H9 (cell line): Measurements from ENCODE around the gene PPP1R14C. TPM values are rescaled to one million over a fixed set of nuclear protein-coding genes. Genes with fewer than 3 reads are reported as not detected.

Source experiments
- DNase-seq: peaks from one replicate; pipeline ENCODE4 v3.0.0-alpha.2; 2017
- H2AFZ ChIP-seq: one replicate; pipeline ENCODE4 v1.6.1; 2013; ENCODE audit warnings: mild to moderate bottlenecking, low read length, control low read depth, moderate library complexity
- H2AK5ac ChIP-seq: 2 replicates; pipeline ENCODE4 v1.6.1; 2013; ENCODE audit warnings: low read length, control low read depth, mixed read lengths; ENCODE audit not compliant: insufficient read length
- H2BK120ac ChIP-seq: one replicate; pipeline ENCODE4 v1.6.1; 2013; ENCODE audit warnings: low read depth, mild to moderate bottlenecking, low read length, control low read depth, inconsistent platforms; ENCODE audit not compliant: poor library complexity, severe bottlenecking
- H2BK12ac ChIP-seq: 2 replicates; pipeline ENCODE4 v1.6.1; 2013; ENCODE audit warnings: low read length, control low read depth, mixed read lengths, low read depth; ENCODE audit not compliant: insufficient read length
- H2BK15ac ChIP-seq: 2 replicates; pipeline ENCODE4 v1.6.1; 2013; ENCODE audit warnings: low read depth, low read length, control low read depth
- H2BK20ac ChIP-seq: one replicate; pipeline ENCODE4 v1.6.1; 2013; ENCODE audit warnings: low read depth, mild to moderate bottlenecking, low read length, control low read depth, inconsistent platforms; ENCODE audit not compliant: poor library complexity, severe bottlenecking
- H2BK5ac ChIP-seq: 2 replicates; pipeline ENCODE4 v1.6.1; 2013; ENCODE audit warnings: low read length, control low read depth, mixed read lengths; ENCODE audit not compliant: insufficient read length
- H3K14ac ChIP-seq: 2 replicates; pipeline ENCODE4 v1.6.1; 2013; ENCODE audit warnings: low read length, control low read depth; ENCODE audit not compliant: insufficient read depth
- H3K18ac ChIP-seq: 2 replicates; pipeline ENCODE4 v1.6.1; 2013; ENCODE audit warnings: low read depth, mild to moderate bottlenecking, mixed read lengths, low read length, control low read depth; ENCODE audit not compliant: insufficient read length
- H3K23ac ChIP-seq: 2 replicates; pipeline ENCODE4 v1.6.1; 2013; ENCODE audit warnings: low read length, control low read depth, mixed read lengths, low read depth; ENCODE audit not compliant: insufficient read length
- H3K23me2 ChIP-seq: 2 replicates; pipeline ENCODE4 v1.6.1; 2013; ENCODE audit warnings: low read depth, mild to moderate bottlenecking, mixed read lengths, low read length, control low read depth; ENCODE audit not compliant: insufficient read length, poor library complexity, severe bottlenecking
- H3K27ac ChIP-seq: 2 replicates; pipeline ENCODE4 v1.5.1; 2013; ENCODE audit warnings: low read length, control low read depth, mixed read lengths, low read depth; ENCODE audit not compliant: insufficient read length
- H3K27me3 ChIP-seq: 2 replicates; pipeline ENCODE4 v1.6.1; 2013; ENCODE audit warnings: low read length, control low read depth, inconsistent platforms; ENCODE audit not compliant: insufficient read depth
- H3K4ac ChIP-seq: 2 replicates; pipeline ENCODE4 v1.6.1; 2013; ENCODE audit warnings: low read depth, mild to moderate bottlenecking, control low read depth, inconsistent platforms, low read length, moderate library complexity
- H3K4me1 ChIP-seq: 2 replicates; pipeline ENCODE4 v1.6.1; 2013; ENCODE audit warnings: low read length, control low read depth, inconsistent platforms; ENCODE audit not compliant: insufficient read depth
- H3K4me2 ChIP-seq: 2 replicates; pipeline ENCODE4 v1.6.1; 2013; ENCODE audit warnings: low read length, control low read depth, mixed read lengths; ENCODE audit not compliant: insufficient read length, insufficient read depth
- H3K56ac ChIP-seq: 2 replicates; pipeline ENCODE4 v1.6.1; 2013; ENCODE audit warnings: low read depth, mild to moderate bottlenecking, mixed read lengths, low read length, control low read depth; ENCODE audit not compliant: insufficient read length
- H3K79me1 ChIP-seq: 2 replicates; pipeline ENCODE4 v1.6.1; 2013; ENCODE audit warnings: low read depth, mild to moderate bottlenecking, moderate library complexity, low read length, control low read depth, inconsistent platforms; ENCODE audit not compliant: insufficient read depth, poor library complexity, severe bottlenecking
- H3K79me2 ChIP-seq: 2 replicates; pipeline ENCODE4 v1.6.1; 2013; ENCODE audit warnings: low read length, control low read depth, inconsistent platforms; ENCODE audit not compliant: insufficient read depth
- H3K9ac ChIP-seq: 2 replicates; pipeline ENCODE4 v1.6.1; 2013; ENCODE audit warnings: low read length, control low read depth, mixed read lengths; ENCODE audit not compliant: insufficient read length; ENCODE audit errors: extremely low read depth
- H3K9me3 ChIP-seq: one replicate; pipeline ENCODE4 v1.6.1; 2013; ENCODE audit warnings: low read depth, low read length, inconsistent platforms; ENCODE audit not compliant: control insufficient read depth
- H3T11ph ChIP-seq: one replicate; pipeline ENCODE4 v1.6.1; 2013; ENCODE audit warnings: mild to moderate bottlenecking, low read length, control low read depth, inconsistent platforms
- H4K20me1 ChIP-seq: one replicate; pipeline ENCODE4 v1.6.1; 2013; ENCODE audit not compliant: control insufficient read depth, insufficient read length, insufficient read depth
- H4K5ac ChIP-seq: 2 replicates; pipeline ENCODE4 v1.6.1; 2013; ENCODE audit warnings: low read depth, mild to moderate bottlenecking, mixed read lengths, low read length, control low read depth; ENCODE audit not compliant: insufficient read length
- H4K8ac ChIP-seq: replicated peaks from 2 replicates; pipeline ENCODE4 v1.6.1; 2013; ENCODE audit warnings: low read length, control low read depth, mixed read lengths, low read depth; ENCODE audit not compliant: insufficient read length
- H4K91ac ChIP-seq: 2 replicates; pipeline ENCODE4 v1.6.1; 2013; ENCODE audit warnings: low read depth, mild to moderate bottlenecking, moderate library complexity, mixed read lengths, low read length, control low read depth; ENCODE audit not compliant: insufficient read length
- H3K27ac Mint-ChIP-seq, 3 experiments: 2 replicates in 2 of 3; 3 replicates in 1 of 3; pipeline ENCODE4 v1.8.0; 2020 to 2021; ENCODE audit warnings: mixed read lengths in 3 of 3, mild to moderate bottlenecking in 1 of 3, moderate library complexity in 1 of 3
- H3K27me3 Mint-ChIP-seq: 2 replicates; pipeline ENCODE4 v1.8.0; 2021; ENCODE audit warnings: low read depth, mild to moderate bottlenecking, moderate library complexity, mixed read lengths
- H3K36me3 Mint-ChIP-seq, 3 experiments: 2 replicates in 2 of 3; 3 replicates in 1 of 3; pipeline ENCODE4 v1.8.0; 2020 to 2021; ENCODE audit warnings: low read depth in 3 of 3, mixed read lengths in 3 of 3; ENCODE audit not compliant: insufficient read depth in 1 of 3
- H3K4me1 Mint-ChIP-seq, 2 experiments: 2 replicates each; pipeline ENCODE4 v1.8.0; 2020; ENCODE audit warnings: mixed read lengths in 2 of 2
- H3K4me3 Mint-ChIP-seq, 2 experiments: 2 replicates in 1 of 2; 3 replicates in 1 of 2; pipeline ENCODE4 v1.8.0; 2020 to 2021; ENCODE audit warnings: mild to moderate bottlenecking in 2 of 2, mixed read lengths in 2 of 2, moderate library complexity in 1 of 2
- H3K9me3 Mint-ChIP-seq, 2 experiments: 2 replicates in 1 of 2; 3 replicates in 1 of 2; pipeline ENCODE4 v1.8.0; 2020; ENCODE audit warnings: mild to moderate bottlenecking in 2 of 2, mixed read lengths in 2 of 2, moderate library complexity in 1 of 2
- WGBS: extraction: QIAGEN DNeasy Blood & Tissue Kit; methylation state at CpG from one replicate; pipeline ENCODE4 v1.1.7; 2013; ENCODE audit warnings: missing lambda C conversion rate, low lambda C conversion rate, mixed read lengths; ENCODE audit not compliant: insufficient read length; ENCODE audit errors: extremely low coverage; 5-methylcytosine and 5-hydroxymethylcytosine counted together
- total RNA-seq: library from RNA; stranded (reverse); gene quantifications from 2 replicates; pipeline ENCODE4 v1.2.1, GENCODE V29; 2021
- TF ChIP-seq, protein P1 (sequence below): fragments of 200-600 bp; sonication (generic); conservative IDR thresholded peaks from 3 replicates; pipeline ENCODE4 v1.8.0; 2021; ENCODE audit warnings: antibody characterized with exemption, mild to moderate bottlenecking

PPP1R14C gene
- total RNA-seq, 1 experiment from 2014 or later = 0.37 TPM

- H2AK5ac ChIP-seq = no peak overlapping the region
- no peaks in the 10 kb centered on the region for H3K79me2 ChIP-seq
- Mint-ChIP-seq H3K9me3 (no peaks in the 10 kb centered on the region), H3K4me1 (no peaks in the 10 kb centered on the region), H3K4me3 (no peak overlapping the region), H3K27ac (no peak overlapping the region; a peak in 1 of 7 replicates), H3K36me3 (no peaks in the 10 kb centered on the region), H3K27me3 (no peaks in the 10 kb centered on the region; the same call in 1 of the 2 replicates)
- H3K18ac ChIP-seq = no peak overlapping the region
- H3K23ac ChIP-seq = no peak overlapping the region
- no CpG with 5 or more reads among the region's 11 CpGs for WGBS
- H2BK5ac ChIP-seq = no peak overlapping the region
- H2BK120ac ChIP-seq = no peak overlapping the region
- no peak for DNase-seq
- no peak overlapping the region for H2BK15ac ChIP-seq
- H4K20me1 ChIP-seq = no peaks in the 10 kb centered on the region
- no peak overlapping the region for H3K4ac ChIP-seq
- H4K91ac ChIP-seq = no peak overlapping the region
- no peak overlapping the region for H2AFZ ChIP-seq
- H2BK20ac ChIP-seq = no peak overlapping the region
- H4K5ac ChIP-seq = no peak overlapping the region
- H3K4me2 ChIP-seq = no peak overlapping the region
- no peak overlapping the region for H3K14ac ChIP-seq
- no peak overlapping the region for H3T11ph ChIP-seq
- TF ChIP-seq, protein P1, sequence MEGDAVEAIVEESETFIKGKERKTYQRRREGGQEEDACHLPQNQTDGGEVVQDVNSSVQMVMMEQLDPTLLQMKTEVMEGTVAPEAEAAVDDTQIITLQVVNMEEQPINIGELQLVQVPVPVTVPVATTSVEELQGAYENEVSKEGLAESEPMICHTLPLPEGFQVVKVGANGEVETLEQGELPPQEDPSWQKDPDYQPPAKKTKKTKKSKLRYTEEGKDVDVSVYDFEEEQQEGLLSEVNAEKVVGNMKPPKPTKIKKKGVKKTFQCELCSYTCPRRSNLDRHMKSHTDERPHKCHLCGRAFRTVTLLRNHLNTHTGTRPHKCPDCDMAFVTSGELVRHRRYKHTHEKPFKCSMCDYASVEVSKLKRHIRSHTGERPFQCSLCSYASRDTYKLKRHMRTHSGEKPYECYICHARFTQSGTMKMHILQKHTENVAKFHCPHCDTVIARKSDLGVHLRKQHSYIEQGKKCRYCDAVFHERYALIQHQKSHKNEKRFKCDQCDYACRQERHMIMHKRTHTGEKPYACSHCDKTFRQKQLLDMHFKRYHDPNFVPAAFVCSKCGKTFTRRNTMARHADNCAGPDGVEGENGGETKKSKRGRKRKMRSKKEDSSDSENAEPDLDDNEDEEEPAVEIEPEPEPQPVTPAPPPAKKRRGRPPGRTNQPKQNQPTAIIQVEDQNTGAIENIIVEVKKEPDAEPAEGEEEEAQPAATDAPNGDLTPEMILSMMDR = no peak
- no peak overlapping the region for H3K27ac ChIP-seq
- no peaks in the 10 kb centered on the region; the same call in 1 of the 2 replicates for H3K27me3 ChIP-seq
- H2BK12ac ChIP-seq = no peak overlapping the region
- H3K9ac ChIP-seq = no peak overlapping the region
- no peaks in the 10 kb centered on the region for H3K9me3 ChIP-seq
- H3K4me1 ChIP-seq = no peaks in the 10 kb centered on the region
- no peaks in the 10 kb centered on the region for H3K79me1 ChIP-seq
- no peaks in the 10 kb centered on the region for H3K23me2 ChIP-seq
- no peak overlapping the region for H4K8ac ChIP-seq
- H3K56ac ChIP-seq = no peak overlapping the region
Measured at GRCh38 chr6:150177259-150177951, 34.6 kb downstream of the PPP1R14C start.
